Rectal smooth muscle tissue (tissue), 1 donor: ENCODE data around the gene SULT4A1.
A peak's percentile ranks its signal among the peaks of the same experiment; 100 is the strongest.

Experiments
- H3K27ac ChIP-seq: one replicate; pipeline ENCODE4 v1.7.0; 2013; ENCODE audit warnings: low read depth, low read length, inconsistent platforms
- H3K27me3 ChIP-seq: one replicate; pipeline ENCODE4 v1.7.0; 2013; ENCODE audit warnings: low read length; ENCODE audit not compliant: control insufficient read depth, insufficient read depth
- H3K36me3 ChIP-seq: one replicate; pipeline ENCODE4 v1.7.0; 2013; ENCODE audit warnings: low read length; ENCODE audit not compliant: control insufficient read depth, insufficient read depth
- H3K4me1 ChIP-seq: one replicate; pipeline ENCODE4 v1.7.0; 2013; ENCODE audit warnings: low read length; ENCODE audit not compliant: control insufficient read depth, insufficient read depth
- H3K4me3 ChIP-seq: one replicate; pipeline ENCODE4 v1.7.0; 2013; ENCODE audit warnings: low read length
- H3K9ac ChIP-seq: one replicate; pipeline ENCODE4 v1.7.0; 2013; ENCODE audit warnings: low read length

Gene SULT4A1

GRCh38 chr22:43826142-43827002, 35.9 kb downstream of the SULT4A1 start:
- H3K27ac ChIP-seq: peak overlapping the region; percentile 63
- H3K4me3 ChIP-seq: peak overlapping the region; percentile 13
- no peak overlapping the region for H3K9ac ChIP-seq
- H3K36me3 ChIP-seq: no peaks in the 10 kb centered on the region
- peaks cover 11% of the 10 kb centered on the region for H3K4me1 ChIP-seq
- H3K27me3 ChIP-seq: no peaks in the 10 kb centered on the region

- no peaks in the 10 kb centered on the region for H3K27me3 ChIP-seq
- no peak overlapping the region for H3K27ac ChIP-seq
- H3K4me1 ChIP-seq: peaks cover 11% of the 10 kb centered on the region
- H3K9ac ChIP-seq: no peak overlapping the region
- no peaks in the 10 kb centered on the region for H3K36me3 ChIP-seq
- no peak overlapping the region for H3K4me3 ChIP-seq
Observed at GRCh38 chr22:43825651-43826050, 36.7 kb downstream of the SULT4A1 start.

DNA sequence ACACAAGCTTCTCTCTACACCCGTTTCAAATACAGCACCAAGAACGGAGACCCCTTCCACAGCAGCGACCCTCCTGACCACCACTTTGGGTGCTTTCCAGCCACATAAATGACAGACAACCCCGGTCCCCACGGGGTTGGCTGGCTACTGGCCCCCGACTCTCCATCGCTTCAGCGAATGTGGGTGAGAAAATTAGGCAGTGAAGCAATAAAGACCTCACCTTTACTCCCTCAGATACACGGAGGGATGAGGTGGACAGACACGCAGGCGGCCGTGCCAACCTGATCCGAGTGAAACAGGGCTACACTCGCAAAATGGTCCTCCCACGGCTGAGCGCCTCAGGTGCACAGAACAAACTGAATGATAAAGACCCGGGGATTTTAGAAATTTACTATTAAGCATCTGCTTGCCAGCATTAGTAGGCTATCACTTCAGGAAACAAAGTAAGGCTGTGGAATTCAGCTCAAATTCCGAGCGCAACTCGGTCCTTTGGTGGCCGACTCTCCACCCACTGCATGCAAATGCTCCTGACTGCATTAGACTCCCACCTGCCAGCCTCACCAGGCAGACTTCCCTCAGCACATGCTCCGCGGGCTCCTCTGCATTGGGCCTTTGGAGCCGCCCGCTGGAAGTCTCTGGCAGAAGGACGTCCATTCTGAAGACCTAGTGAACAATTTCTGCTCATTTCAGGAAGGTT, 37.4 kb downstream of the SULT4A1 start:
- no peak overlapping the region for H3K27ac ChIP-seq
- H3K36me3 ChIP-seq: no peaks in the 10 kb centered on the region
- no peak overlapping the region for H3K9ac ChIP-seq
- H3K27me3 ChIP-seq: no peaks in the 10 kb centered on the region
- H3K4me1 ChIP-seq: peaks cover 11% of the 10 kb centered on the region
- H3K4me3 ChIP-seq: no peak overlapping the region

GRCh38 chr22:43823911-43824665, 38.2 kb downstream of the SULT4A1 start:
- H3K27me3 ChIP-seq: peaks cover 2% of the 10 kb centered on the region
- H3K27ac ChIP-seq: no peak overlapping the region
- H3K36me3 ChIP-seq: no peaks in the 10 kb centered on the region
- no peak overlapping the region for H3K9ac ChIP-seq
- no peak overlapping the region for H3K4me3 ChIP-seq
- peaks cover 11% of the 10 kb centered on the region for H3K4me1 ChIP-seq

GRCh38 chr22:43823353-43823908, 38.9 kb downstream of the SULT4A1 start:
- peaks cover 11% of the 10 kb centered on the region for H3K4me1 ChIP-seq
- no peaks in the 10 kb centered on the region for H3K36me3 ChIP-seq
- no peak overlapping the region for H3K27ac ChIP-seq
- peaks cover 2% of the 10 kb centered on the region for H3K27me3 ChIP-seq
- H3K9ac ChIP-seq: no peak overlapping the region
- H3K4me3 ChIP-seq: no peak overlapping the region

GRCh38 chr22:43821606-43822425, 40.5 kb downstream of the SULT4A1 start:
- H3K9ac ChIP-seq: no peak overlapping the region
- H3K27me3 ChIP-seq: peaks cover 2% of the 10 kb centered on the region
- no peaks in the 10 kb centered on the region for H3K36me3 ChIP-seq
- H3K4me1 ChIP-seq: peaks cover 8% of the 10 kb centered on the region
- no peak overlapping the region for H3K4me3 ChIP-seq
- H3K27ac ChIP-seq: no peak overlapping the region

GRCh38 chr22:43820651-43821305, 41.5 kb downstream of the SULT4A1 start:
- Histone ChIP-seq H3K27ac (no peak overlapping the region), H3K27me3 (peaks cover 2% of the 10 kb centered on the region), H3K9ac (no peak overlapping the region), H3K4me1 (no peaks in the 10 kb centered on the region), H3K4me3 (no peak overlapping the region), H3K36me3 (no peaks in the 10 kb centered on the region)

DNA sequence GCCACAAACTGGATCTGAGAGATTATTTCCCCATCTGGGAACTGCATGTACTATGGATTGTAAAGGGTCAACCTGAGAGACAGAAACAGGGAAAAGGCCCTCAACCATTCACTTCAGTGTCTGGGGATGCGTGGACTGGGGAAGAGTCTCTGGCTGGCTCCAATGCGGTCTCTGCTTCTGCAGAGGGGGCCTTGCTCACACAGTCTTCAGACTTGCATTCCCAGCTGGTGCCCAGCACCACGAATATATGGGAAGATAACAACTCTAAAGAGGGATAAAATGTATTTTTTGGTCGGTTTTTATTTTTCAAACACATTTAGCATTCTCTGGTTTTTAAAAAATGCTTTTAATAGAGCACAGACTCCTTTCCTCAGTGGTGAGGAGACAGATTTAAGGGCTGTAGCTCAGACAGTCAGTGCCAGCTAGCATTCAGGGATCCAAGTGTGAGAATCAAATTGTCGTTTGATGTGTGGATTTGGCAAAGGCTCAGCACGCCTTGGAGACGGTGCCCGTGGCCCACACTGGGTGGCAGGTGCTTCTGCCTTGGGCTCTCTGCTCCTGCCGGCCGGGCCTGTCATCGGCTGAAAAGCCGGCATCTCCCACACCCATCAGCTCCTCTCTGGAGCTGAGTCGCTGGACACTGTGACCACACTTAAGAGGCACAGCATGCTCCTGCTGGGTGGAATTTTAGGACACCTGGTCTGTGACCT, 42.2 kb downstream of the SULT4A1 start:
- H3K4me3 ChIP-seq: no peak overlapping the region
- no peak overlapping the region for H3K27ac ChIP-seq
- peaks cover 2% of the 10 kb centered on the region for H3K27me3 ChIP-seq
- H3K4me1 ChIP-seq: no peaks in the 10 kb centered on the region
- H3K36me3 ChIP-seq: no peaks in the 10 kb centered on the region
- H3K9ac ChIP-seq: no peak overlapping the region

DNA sequence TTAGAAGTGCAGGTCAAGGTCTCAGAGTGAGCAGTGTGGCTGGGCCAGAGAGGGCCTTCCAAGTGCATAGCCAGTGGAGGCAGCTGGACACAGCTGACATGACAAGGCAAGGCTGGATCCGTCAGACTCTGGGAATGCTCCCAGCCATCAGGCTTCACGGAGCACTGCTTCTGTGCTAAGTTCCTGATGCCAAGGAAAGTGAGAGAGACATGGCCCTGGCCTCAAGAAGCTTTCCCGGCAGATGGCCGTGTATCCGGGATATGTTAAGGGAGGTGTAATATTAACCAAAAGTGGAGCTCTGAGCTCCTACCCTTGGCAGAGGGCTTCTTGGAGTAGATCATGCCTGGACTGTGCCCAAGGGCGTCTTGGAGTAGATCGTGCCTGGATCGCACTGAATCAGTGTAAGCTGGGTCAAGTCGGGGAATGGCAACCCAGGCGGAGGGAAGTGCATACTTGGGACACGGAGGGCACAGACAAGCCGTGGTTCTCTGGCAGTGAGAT, 42.8 kb downstream of the SULT4A1 start:
- H3K36me3 ChIP-seq: no peaks in the 10 kb centered on the region
- H3K27me3 ChIP-seq: peaks cover 2% of the 10 kb centered on the region
- H3K4me3 ChIP-seq: no peak overlapping the region
- no peak overlapping the region for H3K27ac ChIP-seq
- H3K4me1 ChIP-seq: no peaks in the 10 kb centered on the region
- no peak overlapping the region for H3K9ac ChIP-seq

DNA sequence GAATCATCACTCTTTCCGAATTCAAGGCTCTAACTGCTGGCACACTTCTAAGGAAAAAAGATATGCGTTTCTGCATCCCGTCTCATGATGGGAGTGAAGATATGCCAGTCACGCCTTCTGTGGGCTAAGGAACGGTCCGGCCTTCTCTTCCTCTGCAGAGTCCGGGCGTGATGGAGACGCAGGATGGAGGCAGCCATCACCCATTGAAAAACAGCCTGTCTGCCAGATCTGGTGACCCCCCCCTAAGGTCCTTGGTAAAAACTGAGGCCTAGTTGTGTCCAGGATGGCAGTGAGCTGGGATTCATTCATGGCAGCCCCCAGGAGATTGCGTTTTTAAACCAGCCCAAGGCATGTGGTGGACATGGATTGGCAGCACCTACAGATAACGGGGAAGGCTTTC, 43.3 kb downstream of the SULT4A1 start:
- Histone ChIP-seq H3K27ac (no peak overlapping the region), H3K9ac (no peak overlapping the region), H3K4me1 (no peaks in the 10 kb centered on the region), H3K27me3 (peaks cover 2% of the 10 kb centered on the region), H3K36me3 (no peaks in the 10 kb centered on the region), H3K4me3 (no peak overlapping the region)

DNA sequence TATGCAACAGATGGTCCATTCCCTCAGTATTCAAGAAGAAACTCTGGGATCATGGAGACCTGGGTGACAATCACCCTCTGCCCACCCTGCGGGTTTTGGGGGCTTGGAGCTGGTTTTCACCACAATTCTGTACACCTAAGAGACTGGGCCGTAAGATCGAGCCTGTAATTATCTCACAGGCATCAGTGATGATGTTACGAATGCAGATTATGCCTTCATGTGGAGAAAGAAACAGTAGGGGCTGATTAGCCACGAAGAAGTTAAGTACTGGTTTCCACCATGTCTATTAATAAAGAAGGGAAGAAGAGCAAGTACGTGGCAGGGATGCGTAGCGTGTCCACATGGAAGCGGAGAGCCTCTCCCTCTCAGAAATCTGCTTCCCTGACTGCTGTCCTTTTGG, 44.9 kb downstream of the SULT4A1 start:
- no peak overlapping the region for H3K27ac ChIP-seq
- no peak overlapping the region for H3K9ac ChIP-seq
- H3K36me3 ChIP-seq: no peaks in the 10 kb centered on the region
- no peaks in the 10 kb centered on the region for H3K4me1 ChIP-seq
- peaks cover 2% of the 10 kb centered on the region for H3K27me3 ChIP-seq
- no peak overlapping the region for H3K4me3 ChIP-seq
